ENCODE measurements around the gene NYAP2. TPM values are rescaled to one million over a fixed set of nuclear protein-coding genes. Genes with fewer than 3 reads are reported as not detected.

Gene NYAP2
- total and polyA plus RNA-seq, 7 donors: 0.03 to 0.36 TPM; not detected in 5

GRCh38 chr2:225454412-225454811 is 54.9 kb downstream of the NYAP2 start:
- 97 to 98% methylated on average over 6 of the region's 6 CpGs for WGBS, 2 donors
- no peak for DNase-seq

DNA sequence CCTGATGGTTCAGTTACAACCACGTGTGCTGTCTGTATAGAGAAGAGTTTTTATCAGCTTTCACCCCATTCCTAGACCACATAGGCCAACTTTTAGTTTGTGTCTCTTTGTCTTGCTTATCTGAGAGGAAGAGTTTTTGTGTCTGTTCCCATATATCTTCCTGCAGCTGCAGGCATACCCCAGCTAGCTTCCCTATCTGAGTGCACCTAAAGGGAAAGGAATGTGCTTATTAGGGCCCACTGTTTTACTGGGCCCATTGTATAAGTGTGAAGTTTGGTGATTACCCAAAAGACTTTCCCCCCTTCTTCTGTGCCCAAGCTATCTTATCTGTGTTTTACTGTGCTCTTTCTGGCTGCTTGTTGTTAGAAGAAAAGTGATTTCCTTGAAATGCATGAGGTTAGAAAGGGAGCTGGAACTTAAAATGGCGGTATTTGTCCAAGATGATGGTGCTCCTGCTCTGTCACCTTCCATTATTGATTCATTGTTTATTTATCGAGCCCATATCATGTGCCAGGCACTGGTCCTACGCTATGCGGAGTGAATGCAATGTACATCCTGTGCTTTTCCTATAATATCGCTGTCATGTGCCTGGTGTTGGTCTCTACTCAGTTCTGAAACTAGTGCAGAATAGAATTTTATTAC is 57.2 kb downstream of the NYAP2 start:
- no peak overlapping the region for H3K4me3 ChIP-seq
- 82 to 93% methylated on average over 6 of the region's 6 CpGs for WGBS, 2 donors
- no peaks in the 10 kb centered on the region for H3K9me3 ChIP-seq
- no peak overlapping the region for H3K27ac ChIP-seq
- no peaks in the 10 kb centered on the region for H3K4me1 ChIP-seq
- TF ChIP-seq POLR2AphosphoS5 (IDR thresholded peaks at IDR 0.05) (no peak), POLR2A (IDR thresholded peaks at IDR 0.05) (no peak), EP300 (IDR thresholded peaks at IDR 0.05) (no peak)
- TF ChIP-seq, protein P1, sequence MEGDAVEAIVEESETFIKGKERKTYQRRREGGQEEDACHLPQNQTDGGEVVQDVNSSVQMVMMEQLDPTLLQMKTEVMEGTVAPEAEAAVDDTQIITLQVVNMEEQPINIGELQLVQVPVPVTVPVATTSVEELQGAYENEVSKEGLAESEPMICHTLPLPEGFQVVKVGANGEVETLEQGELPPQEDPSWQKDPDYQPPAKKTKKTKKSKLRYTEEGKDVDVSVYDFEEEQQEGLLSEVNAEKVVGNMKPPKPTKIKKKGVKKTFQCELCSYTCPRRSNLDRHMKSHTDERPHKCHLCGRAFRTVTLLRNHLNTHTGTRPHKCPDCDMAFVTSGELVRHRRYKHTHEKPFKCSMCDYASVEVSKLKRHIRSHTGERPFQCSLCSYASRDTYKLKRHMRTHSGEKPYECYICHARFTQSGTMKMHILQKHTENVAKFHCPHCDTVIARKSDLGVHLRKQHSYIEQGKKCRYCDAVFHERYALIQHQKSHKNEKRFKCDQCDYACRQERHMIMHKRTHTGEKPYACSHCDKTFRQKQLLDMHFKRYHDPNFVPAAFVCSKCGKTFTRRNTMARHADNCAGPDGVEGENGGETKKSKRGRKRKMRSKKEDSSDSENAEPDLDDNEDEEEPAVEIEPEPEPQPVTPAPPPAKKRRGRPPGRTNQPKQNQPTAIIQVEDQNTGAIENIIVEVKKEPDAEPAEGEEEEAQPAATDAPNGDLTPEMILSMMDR (IDR thresholded peaks at IDR 0.05): no peak
- no peaks in the 10 kb centered on the region for H3K36me3 ChIP-seq
- no peaks in the 10 kb centered on the region for H3K27me3 ChIP-seq
- intact Hi-C loops (cut with DNase I): no loop called here
- no peak for DNase-seq

More at GRCh38 chr2:225454412-225454811, 54.9 kb downstream of the NYAP2 start:
- no peak overlapping the region for H3K27ac ChIP-seq
- H3K27me3 ChIP-seq: no peaks in the 10 kb centered on the region
- H3K9me3 ChIP-seq: no peaks in the 10 kb centered on the region
- no peak overlapping the region for H3K4me3 ChIP-seq
- TF ChIP-seq POLR2AphosphoS5 (IDR thresholded peaks at IDR 0.05) (no peak), POLR2A (IDR thresholded peaks at IDR 0.05) (no peak), EP300 (IDR thresholded peaks at IDR 0.05) (no peak)
- TF ChIP-seq, protein P1 (IDR thresholded peaks at IDR 0.05): no peak
- H3K36me3 ChIP-seq: no peaks in the 10 kb centered on the region
- intact Hi-C loops (cut with DNase I): no loop called here
- no peaks in the 10 kb centered on the region for H3K4me1 ChIP-seq

DNA sequence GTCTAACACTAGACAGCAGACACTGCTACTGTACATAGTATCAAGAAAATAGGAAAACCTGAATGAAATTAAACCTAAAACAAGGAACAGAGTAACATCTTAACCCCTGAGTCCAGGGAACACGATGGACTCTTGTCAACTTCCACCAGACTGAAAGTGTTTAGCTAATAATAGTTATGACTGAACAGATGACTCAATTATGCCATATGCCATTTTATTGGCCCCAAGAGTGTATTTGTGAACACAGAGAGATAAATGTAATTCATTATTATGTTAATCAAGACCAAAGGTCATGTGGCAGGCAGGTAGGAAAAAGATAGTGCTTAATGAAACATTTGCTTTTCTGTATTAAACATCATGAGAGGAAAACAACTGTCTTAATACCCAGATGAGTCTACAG is 58.0 kb downstream of the NYAP2 start:
- Histone ChIP-seq H3K4me3 (no peak overlapping the region), H3K27ac (no peak overlapping the region), H3K36me3 (no peaks in the 10 kb centered on the region), H3K4me1 (no peaks in the 10 kb centered on the region), H3K9me3 (no peaks in the 10 kb centered on the region), H3K27me3 (no peaks in the 10 kb centered on the region)
- 17 to 38% methylated on average over 1 of the region's 1 CpG for WGBS, 2 donors
- intact Hi-C loops (cut with DNase I): no loop called here
- TF ChIP-seq POLR2A (IDR thresholded peaks at IDR 0.05) (no peak), EP300 (IDR thresholded peaks at IDR 0.05) (no peak), POLR2AphosphoS5 (IDR thresholded peaks at IDR 0.05) (no peak)
- TF ChIP-seq, protein P1 (IDR thresholded peaks at IDR 0.05): no peak
- no peak for DNase-seq

- no peak for TF ChIP-seq POLR2AphosphoS5 (IDR thresholded peaks at IDR 0.05)
- TF ChIP-seq EP300 (IDR thresholded peaks at IDR 0.05): no peak
- TF ChIP-seq, protein P1 (IDR thresholded peaks at IDR 0.05): no peak
- TF ChIP-seq POLR2A (IDR thresholded peaks at IDR 0.05): no peak
These were observed 59.1 kb downstream of the NYAP2 start for GRCh38 chr2:225458431-225459117.

More at GRCh38 chr2:225458431-225459117, 59.1 kb downstream of the NYAP2 start:
- Histone ChIP-seq H3K27ac (no peak overlapping the region), H3K4me3 (no peak overlapping the region), H3K36me3 (no peaks in the 10 kb centered on the region), H3K4me1 (no peaks in the 10 kb centered on the region), H3K27me3 (no peaks in the 10 kb centered on the region), H3K9me3 (no peaks in the 10 kb centered on the region)
- WGBS, 2 donors: 35 to 38% methylated on average over 2 of the region's 2 CpGs
- intact Hi-C loops (cut with DNase I): no loop called here
- no peak for DNase-seq
